RPMI8226 (cell line): ENCODE results near the gene RCN1.
"Not testable (repeated sequence)": the region's sequence is repeated elsewhere in the genome, so short reads cannot be mapped to it uniquely, and the experiment has no call there.

Experiments
- DNase-seq: peaks from one replicate; pipeline ENCODE4 v3.0.0-alpha.2; 2015

RCN1 gene

GRCh38 chr11:32090545-32091370, at the start of gene RCN1:
RCN1 (plus strand) TSS chr11:32091074; CDS start chr11:32091197, 123 bp downstream.
- peak; percentile 37 for DNase-seq

- DNase-seq: no peak
Measured at GRCh38 chr11:32043737-32044136, 47.1 kb upstream of the RCN1 start.

- no peak for DNase-seq
Measured at GRCh38 chr11:32044158-32044863, 46.6 kb upstream of the RCN1 start.

GRCh38 chr11:32045456-32045855, 45.4 kb upstream of the RCN1 start:
- DNase-seq: no peak

- DNase-seq: no peak
Measured at GRCh38 chr11:32050264-32050663, 40.6 kb upstream of the RCN1 start.

- peak; percentile 50 for DNase-seq
Measured at GRCh38 chr11:32052215-32052614, 38.7 kb upstream of the RCN1 start.

- no peak for DNase-seq
Measured at GRCh38 chr11:32053151-32053888, 37.6 kb upstream of the RCN1 start.

GRCh38 chr11:32055861-32056260, 35.0 kb upstream of the RCN1 start:
- no peak for DNase-seq

- no peak for DNase-seq
Measured at GRCh38 chr11:32056438-32056837, 34.4 kb upstream of the RCN1 start.

- DNase-seq: no peak
Measured at GRCh38 chr11:32059686-32060462, 31.0 kb upstream of the RCN1 start.

GRCh38 chr11:32062540-32062939, 28.3 kb upstream of the RCN1 start:
- no peak for DNase-seq

GRCh38 chr11:32063031-32063430, 27.8 kb upstream of the RCN1 start:
- not testable (repeated sequence) for DNase-seq

GRCh38 chr11:32065865-32066629, 24.8 kb upstream of the RCN1 start:
- no peak for DNase-seq

- no peak for DNase-seq
Measured at GRCh38 chr11:32068134-32068870, 22.6 kb upstream of the RCN1 start.

GRCh38 chr11:32069361-32070058, 21.4 kb upstream of the RCN1 start:
- peak; percentile 27 for DNase-seq

- no peak for DNase-seq
Measured at GRCh38 chr11:32070692-32071091, 20.2 kb upstream of the RCN1 start.

- DNase-seq: no peak
Measured at GRCh38 chr11:32071811-32072210, 19.1 kb upstream of the RCN1 start.

GRCh38 chr11:32072872-32073643, 17.8 kb upstream of the RCN1 start:
- no peak for DNase-seq

GRCh38 chr11:32073644-32074026, 17.2 kb upstream of the RCN1 start:
- DNase-seq: no peak

GRCh38 chr11:32079553-32079952, 11.3 kb upstream of the RCN1 start:
- DNase-seq: no peak
